Peyer's patch (tissue), 4 donors: ENCODE data around the gene PPM1L. TPM values are rescaled to one million over a fixed set of nuclear protein-coding genes. Genes with fewer than 3 reads are reported as not detected.

Experiments
- DNase-seq, 3 donors: peaks; one replicate each; pipeline ENCODE4 v3.0.0-alpha.2; 2017 to 2019
- H3K27ac ChIP-seq, 4 donors: fragments of 200-600 bp; sonication (generic); one replicate each; pipeline ENCODE4 v1.5.1; 2016 to 2019
- H3K27me3 ChIP-seq, 2 donors: fragments of 200-600 bp; sonication (generic); one replicate each; pipeline ENCODE4 v1.5.1; 2019
- H3K36me3 ChIP-seq, 3 donors: fragments of 200-600 bp; sonication (generic); one replicate each; pipeline ENCODE4 v1.5.1; 2016 to 2019
- H3K4me1 ChIP-seq, 4 donors: fragments of 200-600 bp; sonication (generic); one replicate each; pipeline ENCODE4 v1.5.1; 2016 to 2019
- H3K4me3 ChIP-seq, 4 donors: fragments of 200-600 bp; sonication (generic); 1 replicate in 3 of 4; 2 replicates in 1 of 4; pipeline ENCODE4 v1.5.1; 2016 to 2019; ENCODE audit warnings: mild to moderate bottlenecking in 1 of 4
- H3K9me3 ChIP-seq, 4 donors: fragments of 200-600 bp; sonication (generic); one replicate each; pipeline ENCODE4 v1.5.1; 2016 to 2019; ENCODE audit warnings: mild to moderate bottlenecking in 1 of 4
- POLR2A ChIP-seq, 2 donors: fragments of 450-650 bp; IDR thresholded peaks; one replicate each; pipeline ENCODE4 v1.5.1; 2017; ENCODE audit warnings: antibody characterized with exemption in 2 of 2, mild to moderate bottlenecking in 2 of 2, moderate library complexity in 2 of 2
- total RNA-seq, 4 donors: library from RNA; depleted of rRNA; stranded (reverse); fragments of >200 nt; gene quantifications; one replicate each; pipeline ENCODE4 v1.1.0, GENCODE V29; 2016
- TF ChIP-seq, protein P1 (sequence below), 6 experiments: fragments of 450-650 bp in 4 of 6; fragments of 200-600 bp in 2 of 6; sonication (generic) in 1 of 6; IDR thresholded peaks; one replicate each; pipeline ENCODE4 v1.5.1; 2017 to 2019; ENCODE audit warnings: antibody characterized with exemption in 6 of 6, mild to moderate bottlenecking in 3 of 6, moderate library complexity in 1 of 6

The PPM1L gene
- total RNA-seq, 4 donors from 2014 or later: 8.4 to 17.8 (median 12.7) TPM

DNA sequence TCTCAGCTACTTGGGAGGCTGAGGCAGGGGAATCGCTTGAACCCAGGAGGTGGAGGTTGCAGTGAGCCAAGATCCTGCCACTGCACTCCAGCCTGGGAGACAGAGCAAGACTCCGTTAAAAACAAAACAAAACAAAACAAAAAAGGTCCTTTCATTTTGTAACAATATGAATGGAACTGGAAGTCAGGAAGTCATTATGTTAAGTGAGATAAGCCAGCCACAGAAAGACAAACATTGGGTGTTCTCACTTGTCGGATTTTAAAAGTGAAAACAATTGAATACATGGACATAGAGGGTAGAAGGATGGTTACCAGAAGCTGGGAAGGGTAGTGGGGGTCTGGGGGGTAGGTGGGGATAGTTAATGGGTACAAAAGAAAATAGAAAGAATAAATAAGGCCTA is 361.6 kb downstream of the PPM1L start:
- Histone ChIP-seq H3K4me3 (no peak overlapping the region), H3K36me3 (no peaks in the 10 kb centered on the region), H3K27me3 (no peaks in the 10 kb centered on the region), H3K9me3 (peaks cover 0 to 8% (median 3%) of the 10 kb centered on the region in 4 donors), H3K4me1 (no peaks in the 10 kb centered on the region), H3K27ac (no peak overlapping the region)
- DNase-seq: no peak
- TF ChIP-seq POLR2A (IDR thresholded peaks at IDR 0.05): no peak
- TF ChIP-seq, protein P1, sequence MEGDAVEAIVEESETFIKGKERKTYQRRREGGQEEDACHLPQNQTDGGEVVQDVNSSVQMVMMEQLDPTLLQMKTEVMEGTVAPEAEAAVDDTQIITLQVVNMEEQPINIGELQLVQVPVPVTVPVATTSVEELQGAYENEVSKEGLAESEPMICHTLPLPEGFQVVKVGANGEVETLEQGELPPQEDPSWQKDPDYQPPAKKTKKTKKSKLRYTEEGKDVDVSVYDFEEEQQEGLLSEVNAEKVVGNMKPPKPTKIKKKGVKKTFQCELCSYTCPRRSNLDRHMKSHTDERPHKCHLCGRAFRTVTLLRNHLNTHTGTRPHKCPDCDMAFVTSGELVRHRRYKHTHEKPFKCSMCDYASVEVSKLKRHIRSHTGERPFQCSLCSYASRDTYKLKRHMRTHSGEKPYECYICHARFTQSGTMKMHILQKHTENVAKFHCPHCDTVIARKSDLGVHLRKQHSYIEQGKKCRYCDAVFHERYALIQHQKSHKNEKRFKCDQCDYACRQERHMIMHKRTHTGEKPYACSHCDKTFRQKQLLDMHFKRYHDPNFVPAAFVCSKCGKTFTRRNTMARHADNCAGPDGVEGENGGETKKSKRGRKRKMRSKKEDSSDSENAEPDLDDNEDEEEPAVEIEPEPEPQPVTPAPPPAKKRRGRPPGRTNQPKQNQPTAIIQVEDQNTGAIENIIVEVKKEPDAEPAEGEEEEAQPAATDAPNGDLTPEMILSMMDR (IDR thresholded peaks at IDR 0.05): no peak

DNA sequence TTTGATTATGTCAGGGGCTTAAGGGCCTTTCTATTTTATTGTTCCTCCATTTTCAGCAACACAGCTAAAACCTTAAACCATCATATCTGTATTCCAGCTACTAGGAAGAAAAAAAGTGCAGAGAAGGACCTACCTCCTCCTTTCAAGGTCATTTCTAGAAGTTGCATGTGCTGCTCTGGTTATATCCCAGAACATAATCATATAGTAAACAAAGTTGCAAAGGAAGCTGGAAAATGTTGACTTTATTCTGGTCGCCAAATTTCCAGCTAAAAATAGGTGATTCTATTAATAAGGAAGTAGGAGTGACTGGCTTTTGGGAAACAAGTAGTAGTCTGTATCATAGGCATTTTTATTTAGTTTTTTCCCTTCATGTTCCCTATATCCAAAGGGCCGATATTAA is 370.5 kb downstream of the PPM1L start:
- H3K27ac ChIP-seq: no peak overlapping the region
- H3K9me3 ChIP-seq: peaks cover 0 to 7% (median 0%) of the 10 kb centered on the region in 4 donors
- no peaks in the 10 kb centered on the region for H3K27me3 ChIP-seq
- no peaks in the 10 kb centered on the region for H3K36me3 ChIP-seq
- H3K4me1 ChIP-seq: no peaks in the 10 kb centered on the region
- DNase-seq: no peak
- TF ChIP-seq, protein P1 (IDR thresholded peaks at IDR 0.05): no peak
- TF ChIP-seq POLR2A (IDR thresholded peaks at IDR 0.05): no peak
- no peak overlapping the region for H3K4me3 ChIP-seq

Other genes with a start within 250 kb of the PPM1L start
- gene KPNA4, start 190.7 kb upstream of the PPM1L start, total RNA-seq: 10 to 100 TPM; 15.2 to 20.5 (median 18.4) TPM
- 10 to 100 TPM in 3 of 4 donors, 1 to 10 TPM in 1; 2.5 to 28.9 (median 16.5) TPM for gene ARL14, start 79.1 kb upstream of the PPM1L start, total RNA-seq